ENCODE results near the gene NUP62.
"Not testable (repeated sequence)": the region's sequence is repeated elsewhere in the genome, so short reads cannot be mapped to it uniquely, and the experiment has no call there.

The NUP62 gene

GRCh38 chr19:49950590-49950948 lies 21.3 kb upstream of the NUP62 start:
- Histone ChIP-seq H3K9me3 (ENCODE audit: control insufficient read depth, low read length) (no peaks in the 10 kb centered on the region), H3K23ac (ENCODE audit: low read length in 2 of 2) (no peak overlapping the region), H3K27ac (ENCODE audit: low read length, poor library complexity, severe bottlenecking) (no peak overlapping the region), H2BK12ac (ENCODE audit: low read length in 2 of 2) (no peak overlapping the region), H3K27me3 (ENCODE audit: control insufficient read depth in 1 of 2, insufficient read depth in 1 of 2, low read length in 2 of 2) (peaks cover 22 to 83% of the 10 kb centered on the region in 2 experiments), H3K79me1 (replicated peaks; ENCODE audit: low read length, poor library complexity, severe bottlenecking) (no peaks in the 10 kb centered on the region), H3K4ac (ENCODE audit: low read depth in 1 of 2, low read length in 2 of 2) (no peak overlapping the region), H3K4me1 (ENCODE audit: control insufficient read depth, insufficient read depth, low read depth, low read length) (no peaks in the 10 kb centered on the region), H4K91ac (ENCODE audit: low read length) (no peak overlapping the region), H2BK120ac (ENCODE audit: low read depth, low read length) (no peak overlapping the region), H3K4me3 (ENCODE audit: insufficient read depth in 1 of 2, low read depth in 1 of 2, low read length in 2 of 2) (no peak overlapping the region), H3K14ac (ENCODE audit: low read length in 2 of 2) (no peak overlapping the region), H2AFZ (ENCODE audit: low read depth, low read length) (no peak overlapping the region), H2AK5ac (ENCODE audit: low read length, severe bottlenecking) (no peak overlapping the region), H2BK15ac (ENCODE audit: low read depth, poor library complexity, severe bottlenecking) (no peak overlapping the region), H3K9ac (ENCODE audit: low read length) (no peak overlapping the region), H2BK5ac (ENCODE audit: low read depth, low read length, poor library complexity, severe bottlenecking) (no peak overlapping the region), H3K18ac (ENCODE audit: low read depth in 1 of 2, low read length in 2 of 2) (no peak overlapping the region), H4K8ac (ENCODE audit: low read length) (no peak overlapping the region), H3K36me3 (ENCODE audit: control insufficient read depth in 1 of 2, insufficient read depth in 2 of 2, low read depth in 1 of 2, low read length in 2 of 2) (no peaks in the 10 kb centered on the region), H3K4me2 (ENCODE audit: low read length, poor library complexity, severe bottlenecking) (no peak overlapping the region)
- DNase-seq = no peak
- 84% methylated on average over 4 of the region's 5 CpGs for WGBS

DNA sequence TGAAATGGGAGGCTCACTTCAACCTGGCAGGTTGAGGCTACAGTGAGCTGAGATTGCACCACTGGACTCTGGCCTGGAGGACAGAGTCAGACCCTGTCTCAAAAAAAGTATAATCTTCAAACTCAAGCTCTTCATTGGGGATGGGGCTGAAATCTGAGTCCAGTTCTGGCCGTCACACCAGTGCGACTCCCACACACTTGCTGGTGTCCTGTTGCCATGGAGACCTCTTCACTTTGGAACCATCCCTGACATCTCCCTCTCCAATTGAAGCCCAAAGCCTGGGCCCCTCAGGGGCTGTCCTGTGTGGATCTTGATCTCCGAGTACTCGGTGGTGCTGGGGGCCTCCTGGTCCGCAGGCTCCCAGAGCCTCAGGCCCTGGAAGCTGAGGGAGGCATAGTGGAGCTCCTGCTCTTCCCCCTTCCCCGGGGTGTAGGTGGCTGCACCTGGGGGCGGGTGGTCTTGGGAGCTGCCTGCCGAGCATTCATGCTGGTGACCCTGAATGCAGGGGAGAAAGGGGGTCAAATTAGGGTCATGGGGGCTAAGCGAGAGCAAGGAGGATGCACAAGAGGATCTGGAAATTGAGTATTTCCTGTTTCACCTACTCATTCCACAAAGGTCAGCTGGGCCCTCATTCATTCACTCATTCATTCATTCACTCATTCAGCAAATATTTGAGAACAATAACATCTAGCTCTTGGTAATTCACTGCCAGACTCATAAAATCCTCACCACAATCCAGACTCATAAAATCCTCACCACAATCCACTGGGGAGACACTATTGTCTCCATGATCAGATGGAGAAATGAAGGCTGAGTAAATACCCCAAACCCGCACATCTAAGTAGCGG lies 20.7 kb upstream of the NUP62 start:
- H2BK5ac ChIP-seq (ENCODE audit: low read depth, low read length, poor library complexity, severe bottlenecking) = no peak overlapping the region
- no peak overlapping the region for H3K14ac ChIP-seq (ENCODE audit: low read length in 2 of 2)
- H3K9me3 ChIP-seq (ENCODE audit: control insufficient read depth, low read length) = no peaks in the 10 kb centered on the region
- H3K4me2 ChIP-seq (ENCODE audit: low read length, poor library complexity, severe bottlenecking) = no peak overlapping the region
- no peak overlapping the region for H4K91ac ChIP-seq (ENCODE audit: low read length)
- H3K79me1 ChIP-seq (replicated peaks; ENCODE audit: low read length, poor library complexity, severe bottlenecking) = no peaks in the 10 kb centered on the region
- H2AK5ac ChIP-seq (ENCODE audit: low read length, severe bottlenecking) = no peak overlapping the region
- H3K18ac ChIP-seq (ENCODE audit: low read depth in 1 of 2, low read length in 2 of 2) = no peak overlapping the region
- no peak overlapping the region for H2BK15ac ChIP-seq (ENCODE audit: low read depth, poor library complexity, severe bottlenecking)
- peaks cover 22 to 81% of the 10 kb centered on the region in 2 experiments for H3K27me3 ChIP-seq (ENCODE audit: control insufficient read depth in 1 of 2, insufficient read depth in 1 of 2, low read length in 2 of 2)
- no peak overlapping the region for H3K9ac ChIP-seq (ENCODE audit: low read length)
- H2BK12ac ChIP-seq (ENCODE audit: low read length in 2 of 2) = no peak overlapping the region
- no peak overlapping the region for H3K27ac ChIP-seq (ENCODE audit: low read length, poor library complexity, severe bottlenecking)
- WGBS = 86% methylated on average over 10 of the region's 11 CpGs
- no peak for DNase-seq
- H3K23ac ChIP-seq (ENCODE audit: low read length in 2 of 2) = no peak overlapping the region
- no peak overlapping the region for H2AFZ ChIP-seq (ENCODE audit: low read depth, low read length)
- H3K4me1 ChIP-seq (ENCODE audit: control insufficient read depth, insufficient read depth, low read depth, low read length) = no peaks in the 10 kb centered on the region
- H2BK120ac ChIP-seq (ENCODE audit: low read depth, low read length) = no peak overlapping the region
- H3K36me3 ChIP-seq (ENCODE audit: control insufficient read depth in 1 of 2, insufficient read depth in 2 of 2, low read depth in 1 of 2, low read length in 2 of 2) = no peaks in the 10 kb centered on the region
- no peak overlapping the region for H4K8ac ChIP-seq (ENCODE audit: low read length)
- H3K4ac ChIP-seq (ENCODE audit: low read depth in 1 of 2, low read length in 2 of 2) = no peak overlapping the region
- H3K4me3 ChIP-seq (ENCODE audit: insufficient read depth in 1 of 2, low read depth in 1 of 2, low read length in 2 of 2) = no peak overlapping the region

DNA sequence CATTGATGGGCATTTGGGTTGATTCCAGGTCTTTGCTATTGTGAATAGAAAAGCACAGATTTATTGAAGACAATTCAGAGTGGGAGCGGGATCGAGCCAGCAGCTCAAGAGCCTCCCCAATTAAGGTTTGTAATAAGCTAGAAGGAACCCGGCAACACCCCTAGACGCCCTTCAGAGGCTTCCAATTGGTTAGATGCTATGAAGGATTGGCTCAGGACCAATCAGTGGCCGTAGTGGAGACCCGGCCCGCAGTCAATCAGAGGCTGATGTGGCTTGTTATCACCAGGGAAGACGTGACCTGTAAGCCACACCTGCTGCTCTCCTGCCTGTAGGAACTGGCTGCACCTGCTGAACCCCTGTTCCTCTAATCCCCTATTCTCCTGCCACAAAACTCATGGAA lies 17.1 kb upstream of the NUP62 start:
- no peak overlapping the region for H2BK15ac ChIP-seq (ENCODE audit: low read depth, poor library complexity, severe bottlenecking)
- no peak overlapping the region for H2BK5ac ChIP-seq (ENCODE audit: low read depth, low read length, poor library complexity, severe bottlenecking)
- H3K36me3 ChIP-seq (ENCODE audit: control insufficient read depth in 1 of 2, insufficient read depth in 2 of 2, low read depth in 1 of 2, low read length in 2 of 2) = no peaks in the 10 kb centered on the region
- H3K4me2 ChIP-seq (ENCODE audit: low read length, poor library complexity, severe bottlenecking) = no peak overlapping the region
- no peak overlapping the region for H4K8ac ChIP-seq (ENCODE audit: low read length)
- no peaks in the 10 kb centered on the region for H3K79me1 ChIP-seq (replicated peaks; ENCODE audit: low read length, poor library complexity, severe bottlenecking)
- no peak overlapping the region for H2AK5ac ChIP-seq (ENCODE audit: low read length, severe bottlenecking)
- no peak overlapping the region for H2BK12ac ChIP-seq (ENCODE audit: low read length in 2 of 2)
- H2BK120ac ChIP-seq (ENCODE audit: low read depth, low read length) = no peak overlapping the region
- no peak overlapping the region for H4K91ac ChIP-seq (ENCODE audit: low read length)
- 88% methylated on average over 8 of the region's 8 CpGs for WGBS
- no peak overlapping the region for H3K14ac ChIP-seq (ENCODE audit: low read length in 2 of 2)
- no peak overlapping the region for H2AFZ ChIP-seq (ENCODE audit: low read depth, low read length)
- H3K23ac ChIP-seq (ENCODE audit: low read length in 2 of 2) = no peak overlapping the region
- H3K4me1 ChIP-seq (ENCODE audit: control insufficient read depth, insufficient read depth, low read depth, low read length) = no peaks in the 10 kb centered on the region
- no peak overlapping the region for H3K4me3 ChIP-seq (ENCODE audit: insufficient read depth in 1 of 2, low read depth in 1 of 2, low read length in 2 of 2)
- H3K9ac ChIP-seq (ENCODE audit: low read length) = no peak overlapping the region
- no peaks in the 10 kb centered on the region for H3K9me3 ChIP-seq (ENCODE audit: control insufficient read depth, low read length)
- no peak overlapping the region for H3K4ac ChIP-seq (ENCODE audit: low read depth in 1 of 2, low read length in 2 of 2)
- no peak for DNase-seq
- H3K27me3 ChIP-seq (ENCODE audit: control insufficient read depth in 1 of 2, insufficient read depth in 1 of 2, low read length in 2 of 2) = peaks cover 8 to 71% of the 10 kb centered on the region in 2 experiments
- no peak overlapping the region for H3K27ac ChIP-seq (ENCODE audit: low read length, poor library complexity, severe bottlenecking)
- no peak overlapping the region for H3K18ac ChIP-seq (ENCODE audit: low read depth in 1 of 2, low read length in 2 of 2)

GRCh38 chr19:49944567-49944966 lies 15.3 kb upstream of the NUP62 start:
- H3K9ac ChIP-seq (ENCODE audit: low read length) = not testable (repeated sequence)

More at GRCh38 chr19:49944567-49944966, 15.3 kb upstream of the NUP62 start:
- H2BK120ac ChIP-seq (ENCODE audit: low read depth, low read length); H3K79me1 ChIP-seq (replicated peaks; ENCODE audit: low read length, poor library complexity, severe bottlenecking); H2BK5ac ChIP-seq (ENCODE audit: low read depth, low read length, poor library complexity, severe bottlenecking); H3K9me3 ChIP-seq (ENCODE audit: control insufficient read depth, low read length); H3K27ac ChIP-seq (ENCODE audit: low read length, poor library complexity, severe bottlenecking); H2BK15ac ChIP-seq (ENCODE audit: low read depth, poor library complexity, severe bottlenecking); DNase-seq; H3K18ac ChIP-seq (ENCODE audit: low read depth in 1 of 2, low read length in 2 of 2); H3K23ac ChIP-seq (ENCODE audit: low read length in 2 of 2); H4K91ac ChIP-seq (ENCODE audit: low read length); H3K14ac ChIP-seq (ENCODE audit: low read length in 2 of 2); H3K4me2 ChIP-seq (ENCODE audit: low read length, poor library complexity, severe bottlenecking); H3K36me3 ChIP-seq (ENCODE audit: control insufficient read depth in 1 of 2, insufficient read depth in 2 of 2, low read depth in 1 of 2, low read length in 2 of 2); H2AFZ ChIP-seq (ENCODE audit: low read depth, low read length); H4K8ac ChIP-seq (ENCODE audit: low read length); H2AK5ac ChIP-seq (ENCODE audit: low read length, severe bottlenecking); H3K4ac ChIP-seq (ENCODE audit: low read depth in 1 of 2, low read length in 2 of 2); H3K4me1 ChIP-seq (ENCODE audit: control insufficient read depth, insufficient read depth, low read depth, low read length); H2BK12ac ChIP-seq (ENCODE audit: low read length in 2 of 2); H3K4me3 ChIP-seq (ENCODE audit: insufficient read depth in 1 of 2, low read depth in 1 of 2, low read length in 2 of 2): not testable (repeated sequence)
- 94% methylated on average over 4 of the region's 5 CpGs for WGBS
- peaks cover 0 to 66% of the 10 kb centered on the region in 2 experiments for H3K27me3 ChIP-seq (ENCODE audit: control insufficient read depth in 1 of 2, insufficient read depth in 1 of 2, low read length in 2 of 2)

Measured in mesenchymal stem cell (in vitro differentiated cells and primary cell).